Dermis blood vessel endothelial cell (primary cell): ENCODE measurements around the gene DUXA. TPM values are rescaled to one million over a fixed set of nuclear protein-coding genes. Genes with fewer than 3 reads are reported as not detected.
"Not testable (repeated sequence)": the region's sequence is repeated elsewhere in the genome, so short reads cannot be mapped to it uniquely, and the experiment has no call there.

Experiments
- DNase-seq: peaks from one replicate; pipeline ENCODE4 v3.0.0; 2010
- total RNA-seq: library from RNA; depleted of rRNA; stranded (reverse); fragments of >200 nt; gene quantifications from 2 replicates; pipeline ENCODE4 v1.2.3, GENCODE V29; 2014

The DUXA gene
- not detected in 2 replicates for total RNA-seq

- DNase-seq, result no peak
Measured at GRCh38 chr19:57167385-57167784, at the start of gene DUXA. Gene DUXA, minus strand, starts transcription at chr19:57167485. Its CDS starts 42 bp downstream, at chr19:57167443.

GRCh38 chr19:57212109-57212508 is 44.8 kb upstream of the DUXA start:
- DNase-seq, result no peak

- DNase-seq, result no peak
Measured at GRCh38 chr19:57210381-57210780, 43.1 kb upstream of the DUXA start.

- no peak for DNase-seq
Measured at GRCh38 chr19:57202160-57202559, 34.9 kb upstream of the DUXA start.

- DNase-seq, result not testable (repeated sequence)
Measured at GRCh38 chr19:57197874-57198273, 30.6 kb upstream of the DUXA start.

- DNase-seq, result no peak
Measured at GRCh38 chr19:57192993-57193392, 25.7 kb upstream of the DUXA start.

GRCh38 chr19:57192077-57192420 is 24.8 kb upstream of the DUXA start:
- DNase-seq, result peak; percentile 14

GRCh38 chr19:57191141-57192076 is 24.1 kb upstream of the DUXA start, which contains the start of gene ZNF264:
Gene ZNF264, plus strand, starts transcription at chr19:57191500. Its CDS starts 414 bp downstream, at chr19:57191914.
- DNase-seq, result peak; percentile 93

GRCh38 chr19:57190301-57190700 is 23.0 kb upstream of the DUXA start:
- DNase-seq, result no peak

GRCh38 chr19:57171551-57172081 is 4.3 kb upstream of the DUXA start:
- peak; percentile 10 for DNase-seq

GRCh38 chr19:57165846-57166245 is 1.4 kb downstream of the DUXA start:
- DNase-seq, result no peak

GRCh38 chr19:57161985-57162539 is 5.2 kb downstream of the DUXA start:
- DNase-seq, result no peak

GRCh38 chr19:57152921-57153320 is 14.4 kb downstream of the DUXA start:
- no peak for DNase-seq

- DNase-seq, result no peak
Measured at GRCh38 chr19:57141699-57142098, 25.6 kb downstream of the DUXA start.

GRCh38 chr19:57135797-57136196 is 31.5 kb downstream of the DUXA start:
- no peak for DNase-seq

GRCh38 chr19:57127403-57127802 is 39.9 kb downstream of the DUXA start:
- DNase-seq, result not testable (repeated sequence)

- DNase-seq, result no peak
Measured at GRCh38 chr19:57123882-57124281, 43.4 kb downstream of the DUXA start.

GRCh38 chr19:57118848-57119247 is 48.4 kb downstream of the DUXA start:
- DNase-seq, result no peak

GRCh38 chr19:57113501-57113900 is 53.8 kb downstream of the DUXA start:
- DNase-seq, result not testable (repeated sequence)

GRCh38 chr19:57111329-57111644 is 56.0 kb downstream of the DUXA start:
- DNase-seq, result no peak

GRCh38 chr19:57110592-57111328 is 56.5 kb downstream of the DUXA start:
- no peak for DNase-seq

GRCh38 chr19:57106722-57107235 is 60.5 kb downstream of the DUXA start:
- DNase-seq, result no peak
